ENCODE data around the gene MIER1. TPM values are rescaled to one million over a fixed set of nuclear protein-coding genes. Genes with fewer than 3 reads are reported as not detected.

Gene MIER1
- total and polyA plus RNA-seq, 2 experiments from 2014 or later: 15.8 to 26.6 TPM

- Histone ChIP-seq H3K4me3 (no peak overlapping the region), H3K27me3 (no peaks in the 10 kb centered on the region), H3K36me3 (no peaks in the 10 kb centered on the region), H3K9me3 (ENCODE audit: low read depth) (no peaks in the 10 kb centered on the region), H3K27ac (no peak overlapping the region), H3K4me1 (ENCODE audit: low read depth) (no peaks in the 10 kb centered on the region)
- DNase-seq (ENCODE audit: low read depth in 1 of 2, low spot score in 1 of 2): peak in 1 of 2 donors; percentile 68
- TF ChIP-seq CTCF (IDR thresholded peaks at IDR 0.05; ENCODE audit: low read depth, low read length): no peak
Measured at GRCh38 chr1:66916320-66916719, 8.5 kb upstream of the MIER1 start.

GRCh38 chr1:66917476-66917875 is 7.3 kb upstream of the MIER1 start:
- no peak for TF ChIP-seq CTCF (IDR thresholded peaks at IDR 0.05; ENCODE audit: low read depth, low read length)

GRCh38 chr1:66919063-66919462 is 5.7 kb upstream of the MIER1 start:
- no peaks in the 10 kb centered on the region for H3K27me3 ChIP-seq
- H3K36me3 ChIP-seq: no peaks in the 10 kb centered on the region
- no peak for DNase-seq (ENCODE audit: low read depth in 1 of 2, low spot score in 1 of 2)
- no peak for TF ChIP-seq CTCF (IDR thresholded peaks at IDR 0.05; ENCODE audit: low read depth, low read length)
- peaks cover 11% of the 10 kb centered on the region for H3K4me1 ChIP-seq (ENCODE audit: low read depth)
- no peak overlapping the region for H3K4me3 ChIP-seq
- no peaks in the 10 kb centered on the region for H3K9me3 ChIP-seq (ENCODE audit: low read depth)
- H3K27ac ChIP-seq: no peak overlapping the region

More at GRCh38 chr1:66917476-66917875, 7.3 kb upstream of the MIER1 start:
- no peaks in the 10 kb centered on the region for H3K9me3 ChIP-seq (ENCODE audit: low read depth)
- no peaks in the 10 kb centered on the region for H3K27me3 ChIP-seq
- no peak overlapping the region for H3K27ac ChIP-seq
- H3K4me3 ChIP-seq: no peak overlapping the region
- H3K36me3 ChIP-seq: no peaks in the 10 kb centered on the region
- H3K4me1 ChIP-seq (ENCODE audit: low read depth): no peaks in the 10 kb centered on the region
- DNase-seq (ENCODE audit: low read depth in 1 of 2, low spot score in 1 of 2): no peak

- no peak for DNase-seq (ENCODE audit: low read depth in 1 of 2, low spot score in 1 of 2)
- Histone ChIP-seq H3K27me3 (no peaks in the 10 kb centered on the region), H3K4me1 (ENCODE audit: low read depth) (peaks cover 11% of the 10 kb centered on the region), H3K27ac (no peak overlapping the region), H3K36me3 (no peaks in the 10 kb centered on the region), H3K9me3 (ENCODE audit: low read depth) (no peaks in the 10 kb centered on the region), H3K4me3 (no peak overlapping the region)
- TF ChIP-seq CTCF (IDR thresholded peaks at IDR 0.05; ENCODE audit: low read depth, low read length): no peak
Measured at GRCh38 chr1:66919828-66920227, 5.0 kb upstream of the MIER1 start.

GRCh38 chr1:66920543-66920942 is 4.2 kb upstream of the MIER1 start:
- no peaks in the 10 kb centered on the region for H3K36me3 ChIP-seq
- H3K4me1 ChIP-seq (ENCODE audit: low read depth): peaks cover 11% of the 10 kb centered on the region
- H3K9me3 ChIP-seq (ENCODE audit: low read depth): no peaks in the 10 kb centered on the region
- H3K4me3 ChIP-seq: no peak overlapping the region
- no peak for TF ChIP-seq CTCF (IDR thresholded peaks at IDR 0.05; ENCODE audit: low read depth, low read length)
- no peak overlapping the region for H3K27ac ChIP-seq
- no peak for DNase-seq (ENCODE audit: low read depth in 1 of 2, low spot score in 1 of 2)
- H3K27me3 ChIP-seq: no peaks in the 10 kb centered on the region

- Histone ChIP-seq H3K27me3 (no peaks in the 10 kb centered on the region), H3K36me3 (no peaks in the 10 kb centered on the region), H3K27ac (peak overlapping the region; percentile 76), H3K4me3 (peak overlapping the region; percentile 65), H3K9me3 (ENCODE audit: low read depth) (no peaks in the 10 kb centered on the region), H3K4me1 (ENCODE audit: low read depth) (peaks cover 18% of the 10 kb centered on the region)
- TF ChIP-seq CTCF (IDR thresholded peaks at IDR 0.05; ENCODE audit: low read depth, low read length): no peak
- no peak for DNase-seq (ENCODE audit: low read depth in 1 of 2, low spot score in 1 of 2)
Measured at GRCh38 chr1:66925558-66925910, 744 bp downstream of the MIER1 start.

Data from cardiac muscle cell (in vitro differentiated cells and primary cell).